Naive thymus-derived CD4-positive, alpha-beta T cell (primary cell): ENCODE measurements around the gene MRPL10. TPM values are rescaled to one million over a fixed set of nuclear protein-coding genes. Genes with fewer than 3 reads are reported as not detected.
A peak's percentile ranks its signal among the peaks of the same experiment; 100 is the strongest.

Experiments used
- ATAC-seq: fragments of 150-1000 bp; cut with Tn5 transposase; 2 replicates; pipeline ENCODE4 v1.10.0; 2021; ENCODE audit warnings: mild to moderate bottlenecking, moderate library complexity
- CTCF ChIA-PET: fragments of 350-600 bp; sonication (Branson Sonifier 250); formaldehyde crosslinking; loops from one replicate; lab custom pipeline; 2021; ENCODE audit warnings: antibody characterized with exemption; lab: Charles Lee
- POLR2A ChIA-PET: fragments of 350-600 bp; sonication (Branson Sonifier 250); formaldehyde crosslinking; loops from one replicate; lab custom pipeline; 2021; ENCODE audit warnings: antibody characterized with exemption, inconsistent platforms; lab: Charles Lee
- DNase-seq, 9 donors: peaks; one replicate each; pipeline versions ENCODE4 v3.0.0 to v3.0.0-alpha.2; 2020 to 2022; ENCODE audit warnings: mixed read lengths in 1 of 9
- H3K27ac ChIP-seq: one replicate; pipeline ENCODE4 v1.7.0; 2013; ENCODE audit warnings: mild to moderate bottlenecking, low read depth, low read length, moderate library complexity
- H3K27me3 ChIP-seq, 2 donors: one replicate each; pipeline ENCODE4 v1.7.0; 2013; ENCODE audit warnings: low read length in 2 of 2, mild to moderate bottlenecking in 2 of 2, moderate library complexity in 2 of 2; ENCODE audit not compliant: control insufficient read depth in 2 of 2, insufficient read depth in 2 of 2
- H3K36me3 ChIP-seq, 3 experiments: 1 replicate in 2 of 3; 2 replicates in 1 of 3; pipeline ENCODE4 v1.7.0; 2013; ENCODE audit warnings: low read length in 3 of 3, mild to moderate bottlenecking in 3 of 3, moderate library complexity in 1 of 3; ENCODE audit not compliant: insufficient read depth in 3 of 3, control insufficient read depth in 2 of 3
- H3K4me1 ChIP-seq, 2 donors: one replicate each; pipeline ENCODE4 v1.7.0; 2013; ENCODE audit warnings: low read length in 2 of 2, mild to moderate bottlenecking in 2 of 2, moderate library complexity in 1 of 2; ENCODE audit not compliant: control insufficient read depth in 2 of 2, insufficient read depth in 2 of 2
- H3K4me3 ChIP-seq: 2 replicates; pipeline ENCODE4 v1.7.0; 2013; ENCODE audit warnings: mild to moderate bottlenecking, low read length
- H3K9me3 ChIP-seq, 3 experiments: 1 replicate in 2 of 3; 2 replicates in 1 of 3; pipeline ENCODE4 v1.7.0; 2013; ENCODE audit warnings: low read length in 3 of 3; ENCODE audit not compliant: control insufficient read depth in 2 of 3
- H3K27ac Mint-ChIP-seq, 9 donors: one replicate each; pipeline ENCODE4 v1.8.0; 2020 to 2022; ENCODE audit warnings: mixed read lengths in 9 of 9, mild to moderate bottlenecking in 8 of 9, moderate library complexity in 5 of 9, inconsistent platforms in 2 of 9
- H3K27me3 Mint-ChIP-seq, 5 donors: one replicate each; pipeline ENCODE4 v1.8.0; 2021 to 2022; ENCODE audit warnings: mixed read lengths in 5 of 5, mild to moderate bottlenecking in 1 of 5
- H3K36me3 Mint-ChIP-seq, 5 donors: one replicate each; pipeline ENCODE4 v1.8.0; 2020 to 2022; ENCODE audit warnings: mixed read lengths in 5 of 5, mild to moderate bottlenecking in 3 of 5, inconsistent platforms in 1 of 5
- H3K4me1 Mint-ChIP-seq, 7 donors: one replicate each; pipeline ENCODE4 v1.8.0; 2020 to 2022; ENCODE audit warnings: mixed read lengths in 7 of 7, mild to moderate bottlenecking in 3 of 7, inconsistent platforms in 1 of 7
- H3K4me3 Mint-ChIP-seq, 10 donors: one replicate each; pipeline ENCODE4 v1.8.0; 2020 to 2022; ENCODE audit warnings: mild to moderate bottlenecking in 10 of 10, mixed read lengths in 10 of 10, moderate library complexity in 6 of 10, inconsistent platforms in 2 of 10
- H3K9me3 Mint-ChIP-seq, 11 donors: one replicate each; pipeline ENCODE4 v1.8.0; 2020 to 2022; ENCODE audit warnings: mixed read lengths in 11 of 11, mild to moderate bottlenecking in 4 of 11, inconsistent platforms in 1 of 11, moderate library complexity in 1 of 11
- intact Hi-C, 2 donors: fragments of 100-400 bp; cut with micrococcal nuclease; formaldehyde crosslinking; loops; one replicate each; pipeline ENCODE4 v1.15.1; 2023
- polyA plus RNA-seq, 2 donors: library from polyadenylated mRNA; unstranded; fragments of 300-500 nt; fragmentation: Illumina TruSeq; gene quantifications; one replicate each; pipeline ENCODE4 v1.2.3, GENCODE V29; 2021
- total RNA-seq, 6 experiments: library from RNA in 5 of 6; stranded (reverse) in 5 of 6; gene quantifications; 1 replicate in 5 of 6; 2 replicates in 1 of 6; pipeline ENCODE4 v1.2.3 and lab custom pipeline; 2021 to 2026

MRPL10 gene
- total and polyA plus RNA-seq, 7 experiments from 2014 or later, result 33.6 to 51.2 (median 36.5) TPM

DNA sequence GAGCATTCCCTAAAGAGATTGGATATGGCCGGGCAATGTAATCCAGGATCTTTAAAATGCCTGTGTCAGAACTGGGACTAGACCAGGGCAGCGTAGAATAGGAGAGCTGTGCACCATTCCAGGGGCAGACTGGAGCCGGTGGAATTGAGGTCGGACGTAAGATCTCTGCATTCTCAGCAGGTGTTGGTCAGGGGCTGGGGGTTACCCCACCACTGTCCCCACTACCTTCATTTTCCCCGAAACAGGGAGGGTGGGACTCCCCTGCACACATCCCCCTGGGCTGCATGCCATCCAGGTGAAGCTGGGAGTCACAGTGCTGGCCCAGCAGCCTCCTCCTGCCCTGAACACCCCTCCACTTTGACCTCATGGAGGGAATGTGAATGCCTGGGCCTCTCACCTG is 27.6 kb downstream of the MRPL10 start:
- ChIA-PET CTCF (interaction anchor here (0.5 kb wide), 1 partner anchor 128 kb away, joined by 4 read pairs; no protein-coding TSS in a partner anchor), POLR2A (no interaction called here)
- ATAC-seq, result no peak
- Histone ChIP-seq H3K27me3 (no peaks in the 10 kb centered on the region), H3K27ac (no peak overlapping the region), H3K36me3 (peaks cover 0 to 23% (median 0%) of the 10 kb centered on the region in 3 experiments), H3K9me3 (no peaks in the 10 kb centered on the region), H3K4me1 (no peaks in the 10 kb centered on the region), H3K4me3 (no peak overlapping the region)
- Mint-ChIP-seq H3K27me3 (peaks cover 0 to 4% (median 0%) of the 10 kb centered on the region in 5 donors), H3K36me3 (peaks cover 0 to 12% (median 5%) of the 10 kb centered on the region in 5 donors), H3K27ac (no peak overlapping the region), H3K4me1 (peaks cover 0 to 4% (median 0%) of the 10 kb centered on the region in 7 donors), H3K9me3 (no peaks in the 10 kb centered on the region), H3K4me3 (no peak overlapping the region)
- DNase-seq, result no peak
- intact Hi-C loops, result no loop called here

DNA sequence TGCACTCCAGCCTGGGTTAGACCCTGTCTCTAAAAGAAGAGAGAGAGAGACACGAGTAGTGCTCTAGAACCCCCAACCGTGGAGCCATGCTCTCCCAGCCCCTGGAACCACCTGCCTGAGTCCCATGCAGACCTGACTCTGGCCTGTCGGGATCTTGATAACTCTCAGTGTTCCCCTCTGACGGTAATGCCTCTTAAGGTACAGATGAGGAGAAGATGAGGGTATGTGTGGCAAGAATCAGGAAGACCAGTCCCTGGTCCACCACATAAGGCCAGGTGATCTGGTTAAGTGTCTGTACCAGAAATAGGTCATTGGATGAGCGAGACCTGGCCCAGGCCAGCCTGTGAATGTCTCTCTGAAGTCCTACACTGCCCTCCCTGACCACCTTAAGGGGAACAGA is 28.1 kb downstream of the MRPL10 start:
- Mint-ChIP-seq H3K27ac (no peak overlapping the region), H3K4me3 (no peak overlapping the region), H3K4me1 (peaks cover 0 to 4% (median 0%) of the 10 kb centered on the region in 7 donors), H3K9me3 (no peaks in the 10 kb centered on the region), H3K36me3 (peaks cover 0 to 12% (median 4%) of the 10 kb centered on the region in 5 donors), H3K27me3 (peaks cover 0 to 4% (median under 1%) of the 10 kb centered on the region in 5 donors)
- no peak overlapping the region for H3K4me3 ChIP-seq
- H3K27ac ChIP-seq, result no peak overlapping the region
- H3K9me3 ChIP-seq, result no peaks in the 10 kb centered on the region
- peaks cover 0 to 17% (median 0%) of the 10 kb centered on the region in 3 experiments for H3K36me3 ChIP-seq
- intact Hi-C loops, result no loop called here
- CTCF ChIA-PET, result no interaction called here
- DNase-seq, result no peak
- H3K4me1 ChIP-seq, result no peaks in the 10 kb centered on the region
- H3K27me3 ChIP-seq, result no peaks in the 10 kb centered on the region
- ATAC-seq, result no peak
- POLR2A ChIA-PET, result no interaction called here

GRCh38 chr17:47802341-47803022 is 28.9 kb downstream of the MRPL10 start:
- H3K27ac ChIP-seq, result no peak overlapping the region
- ATAC-seq, result peak; percentile 89
- ChIA-PET POLR2A (no interaction called here), CTCF (interaction anchor here (1.2 to 1.9 kb wide), 3 partner anchors 70 to 138 kb away, joined by 3 to 6 read pairs (median 4); partner anchors contain the start of gene TBX21)
- peaks cover 0 to 10% (median 0%) of the 10 kb centered on the region in 3 experiments for H3K36me3 ChIP-seq
- Mint-ChIP-seq H3K9me3 (no peaks in the 10 kb centered on the region), H3K4me3 (no peak overlapping the region), H3K4me1 (peaks cover 0 to 4% (median 0%) of the 10 kb centered on the region in 7 donors), H3K27ac (no peak overlapping the region), H3K27me3 (peaks cover 0 to 9% (median 4%) of the 10 kb centered on the region in 5 donors), H3K36me3 (peaks cover 0 to 7% (median 3%) of the 10 kb centered on the region in 5 donors)
- no peaks in the 10 kb centered on the region for H3K4me1 ChIP-seq
- no peak overlapping the region for H3K4me3 ChIP-seq
- H3K27me3 ChIP-seq, result no peaks in the 10 kb centered on the region
- DNase-seq, result peak in 8 of 9 donors; percentile 24 to 61 (median 50)
- intact Hi-C loops, result loop anchor here (1.0 kb wide), 3 partner anchors 26 to 138 kb away; no protein-coding TSS in a partner anchor
- no peaks in the 10 kb centered on the region for H3K9me3 ChIP-seq

GRCh38 chr17:47801906-47802305 is 29.4 kb downstream of the MRPL10 start:
- Mint-ChIP-seq H3K27ac (no peak overlapping the region), H3K36me3 (peaks cover 0 to 1% (median 0%) of the 10 kb centered on the region in 5 donors), H3K4me3 (no peak overlapping the region), H3K4me1 (peaks cover 0 to 4% (median 0%) of the 10 kb centered on the region in 7 donors), H3K27me3 (peaks cover 0 to 9% (median 5%) of the 10 kb centered on the region in 5 donors), H3K9me3 (no peaks in the 10 kb centered on the region)
- intact Hi-C loops, result loop anchor here (1.0 kb wide), 3 partner anchors 26 to 138 kb away; no protein-coding TSS in a partner anchor
- Histone ChIP-seq H3K4me3 (no peak overlapping the region), H3K27me3 (no peaks in the 10 kb centered on the region), H3K36me3 (peaks cover 0 to 4% (median 0%) of the 10 kb centered on the region in 3 experiments), H3K4me1 (no peaks in the 10 kb centered on the region), H3K27ac (no peak overlapping the region), H3K9me3 (no peaks in the 10 kb centered on the region)
- POLR2A ChIA-PET, result no interaction called here
- no peak for ATAC-seq
- no peak for DNase-seq
- CTCF ChIA-PET, result interaction anchor here (0.6 to 1.9 kb wide), 4 partner anchors 69 to 185 kb away, joined by 3 to 6 read pairs (median 4); partner anchors contain the start of gene TBX21

- ChIA-PET CTCF (interaction anchor here (0.6 to 1.9 kb wide), 4 partner anchors 69 to 184 kb away, joined by 3 to 6 read pairs (median 4); partner anchors contain the start of gene TBX21), POLR2A (no interaction called here)
- Mint-ChIP-seq H3K4me3 (no peak overlapping the region), H3K27ac (no peak overlapping the region), H3K36me3 (no peaks in the 10 kb centered on the region), H3K4me1 (peaks cover 0 to 4% (median 0%) of the 10 kb centered on the region in 7 donors), H3K27me3 (peaks cover 0 to 9% (median 5%) of the 10 kb centered on the region in 5 donors), H3K9me3 (no peaks in the 10 kb centered on the region)
- ATAC-seq, result no peak
- Histone ChIP-seq H3K27me3 (no peaks in the 10 kb centered on the region), H3K27ac (no peak overlapping the region), H3K4me3 (no peak overlapping the region), H3K9me3 (no peaks in the 10 kb centered on the region), H3K4me1 (no peaks in the 10 kb centered on the region), H3K36me3 (no peaks in the 10 kb centered on the region)
- intact Hi-C loops, result no loop called here
- DNase-seq, result no peak
These were observed 30.1 kb downstream of the MRPL10 start for GRCh38 chr17:47801176-47801765.

DNA sequence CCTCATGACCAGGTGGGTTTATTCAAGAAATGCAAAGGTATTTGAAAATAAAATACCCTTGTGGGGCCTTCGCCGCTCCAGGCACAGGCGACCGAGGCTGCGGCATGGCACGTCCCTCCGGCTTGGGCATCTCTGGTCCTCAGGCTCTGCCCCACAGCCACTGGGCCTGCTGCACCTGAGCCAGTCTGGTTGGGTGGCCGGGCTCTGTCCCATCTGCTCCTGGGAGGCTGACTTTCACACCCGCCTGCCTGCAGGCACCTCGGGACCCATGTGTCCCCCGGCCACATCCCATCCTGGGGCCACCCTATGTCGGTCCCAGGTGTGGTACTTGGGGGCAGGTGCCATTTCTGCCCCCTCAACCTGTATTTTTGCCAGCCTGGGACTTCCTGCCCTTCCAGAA is 30.7 kb downstream of the MRPL10 start:
- H3K4me3 ChIP-seq, result no peak overlapping the region
- no peaks in the 10 kb centered on the region for H3K9me3 Mint-ChIP-seq
- no peak overlapping the region for H3K4me3 Mint-ChIP-seq
- H3K27me3 ChIP-seq, result no peaks in the 10 kb centered on the region
- no peak overlapping the region for H3K27ac ChIP-seq
- H3K36me3 Mint-ChIP-seq, result no peaks in the 10 kb centered on the region
- no peaks in the 10 kb centered on the region for H3K4me1 ChIP-seq
- DNase-seq (no peak), ATAC-seq (no peak)
- peaks cover 0 to 4% (median 0%) of the 10 kb centered on the region in 7 donors for H3K4me1 Mint-ChIP-seq
- ChIA-PET CTCF (no interaction called here), POLR2A (no interaction called here)
- intact Hi-C loops, result no loop called here
- no peaks in the 10 kb centered on the region for H3K36me3 ChIP-seq
- H3K27ac Mint-ChIP-seq, result no peak overlapping the region
- no peaks in the 10 kb centered on the region for H3K9me3 ChIP-seq
- H3K27me3 Mint-ChIP-seq, result peaks cover 0 to 9% (median 6%) of the 10 kb centered on the region in 5 donors
